B cell (primary cell): ENCODE measurements around the gene CC2D1B. TPM values are rescaled to one million over a fixed set of nuclear protein-coding genes. Genes with fewer than 3 reads are reported as not detected.

Experiments used
- ATAC-seq: fragments of 200-7000 bp; cut with Tn5 transposase; one replicate; pipeline ENCODE4 v1.10.0; 2021; ENCODE audit warnings: low read depth, mild to moderate bottlenecking, moderate number of reproducible peaks, moderate library complexity
- CTCF ChIA-PET: fragments of 350-600 bp; sonication (Branson Sonifier 250); formaldehyde crosslinking; loops from one replicate; lab custom pipeline; 2021; ENCODE audit warnings: antibody characterized with exemption, inconsistent platforms; lab: Charles Lee
- POLR2A ChIA-PET: fragments of 350-600 bp; sonication (Branson Sonifier 250); formaldehyde crosslinking; loops from one replicate; lab custom pipeline; 2021; ENCODE audit warnings: antibody characterized with exemption; lab: Charles Lee
- DNase-seq: peaks from one replicate; pipeline ENCODE4 v3.0.0; 2013
- H2AFZ ChIP-seq: 2 replicates; pipeline ENCODE4 v1.6.1; 2012; ENCODE audit warnings: mild to moderate bottlenecking, low read depth, low read length; ENCODE audit not compliant: insufficient read depth, poor library complexity, severe bottlenecking
- H3K27ac ChIP-seq, 2 donors: 1 replicate in 1 of 2; 2 replicates in 1 of 2; pipeline ENCODE4 v1.5.1; 2012 to 2013; ENCODE audit warnings: low read length in 2 of 2, mild to moderate bottlenecking in 2 of 2, moderate library complexity in 1 of 2
- H3K27me3 ChIP-seq, 4 experiments: fragments of 200-600 bp in 1 of 4; sonication (generic) in 1 of 4; replicated peaks in 1 of 4; 1 replicate in 2 of 4; 2 replicates in 2 of 4; pipeline versions ENCODE4 v1.6.1 to v1.7.0; 2013 to 2016; ENCODE audit warnings: low read length in 3 of 4, mild to moderate bottlenecking in 2 of 4, mixed read lengths in 1 of 4, moderate library complexity in 1 of 4; ENCODE audit not compliant: insufficient read depth in 4 of 4, control insufficient read depth in 3 of 4; ENCODE audit errors: control extremely low read depth in 1 of 4
- H3K36me3 ChIP-seq, 2 experiments: replicated peaks in 1 of 2; 1 replicate in 1 of 2; 2 replicates in 1 of 2; pipeline versions ENCODE4 v1.6.1 to v1.7.1; 2013; ENCODE audit warnings: low read length in 1 of 2; ENCODE audit not compliant: insufficient read depth in 2 of 2, control insufficient read depth in 1 of 2; ENCODE audit errors: control extremely low read depth in 1 of 2, extremely low read depth in 1 of 2
- H3K4me1 ChIP-seq, 2 donors: fragments of 200-600 bp in 1 of 2; sonication (generic) in 1 of 2; 1 replicate in 1 of 2; 2 replicates in 1 of 2; pipeline versions ENCODE4 v1.5.1 to v1.6.1; 2013 to 2017; ENCODE audit warnings: low read length in 2 of 2; ENCODE audit not compliant: control insufficient read depth in 2 of 2, insufficient read depth in 2 of 2
- H3K4me2 ChIP-seq: replicated peaks from 2 replicates; pipeline ENCODE3; 2012; ENCODE audit warnings: mild to moderate bottlenecking, low read depth, low read length; ENCODE audit not compliant: poor library complexity, severe bottlenecking
- H3K4me3 ChIP-seq, 5 experiments: fragments of 200-600 bp in 1 of 5; sonication (generic) in 1 of 5; 1 replicate in 3 of 5; 2 replicates in 2 of 5; pipeline versions ENCODE4 v1.5.1 to v1.7.0; 2011 to 2016; ENCODE audit warnings: low read length in 4 of 5, mild to moderate bottlenecking in 4 of 5, low read depth in 2 of 5, control low read depth in 1 of 5, moderate library complexity in 1 of 5; ENCODE audit not compliant: insufficient read depth in 1 of 5; ENCODE audit errors: control extremely low read depth in 1 of 5, extremely low read depth in 1 of 5
- H3K79me2 ChIP-seq: fragments of 200-600 bp; sonication (generic); one replicate; pipeline ENCODE4 v1.6.0; 2016; ENCODE audit warnings: low read length; ENCODE audit not compliant: control insufficient read depth, insufficient read depth
- H3K9ac ChIP-seq: fragments of 200-600 bp; sonication (generic); 2 replicates; pipeline ENCODE4 v1.6.1; 2017; ENCODE audit warnings: mild to moderate bottlenecking, low read length, moderate library complexity
- H3K9me3 ChIP-seq, 3 donors: one replicate each; pipeline versions ENCODE4 v1.6.1 to v1.7.1; 2013; ENCODE audit warnings: low read length in 2 of 3; ENCODE audit not compliant: control insufficient read depth in 2 of 3, insufficient read depth in 1 of 3; ENCODE audit errors: control extremely low read depth in 1 of 3
- H4K20me1 ChIP-seq: 2 replicates; pipeline ENCODE4 v1.6.0; 2012; ENCODE audit warnings: mild to moderate bottlenecking, low read length; ENCODE audit not compliant: insufficient read depth, control insufficient read depth, poor library complexity, severe bottlenecking
- H3K27ac Mint-ChIP-seq: one replicate; pipeline ENCODE4 v1.8.0; 2021; ENCODE audit warnings: mixed read lengths
- H3K27me3 Mint-ChIP-seq: one replicate; pipeline ENCODE4 v1.8.0; 2021; ENCODE audit warnings: mixed read lengths
- H3K4me1 Mint-ChIP-seq: one replicate; pipeline ENCODE4 v1.8.0; 2021; ENCODE audit warnings: mixed read lengths
- H3K4me3 Mint-ChIP-seq: one replicate; pipeline ENCODE4 v1.8.0; 2021; ENCODE audit warnings: mixed read lengths
- H3K9me3 Mint-ChIP-seq: one replicate; pipeline ENCODE4 v1.8.0; 2022; ENCODE audit warnings: mixed read lengths; ENCODE audit not compliant: insufficient read depth
- EZH2 ChIP-seq: IDR thresholded peaks from 2 replicates; pipeline ENCODE4 v1.6.1; 2012; ENCODE audit warnings: borderline replicate concordance, low read depth, mild to moderate bottlenecking, moderate library complexity, low read length; ENCODE audit not compliant: insufficient read depth, poor library complexity, severe bottlenecking
- WGBS: methylation state at CpG from one replicate; pipeline ENCODE4 v1.1.5; 2013; ENCODE audit warnings: missing lambda C conversion rate; ENCODE audit not compliant: insufficient coverage; 5-methylcytosine and 5-hydroxymethylcytosine counted together
- intact Hi-C: fragments of 100-400 bp; cut with micrococcal nuclease; formaldehyde crosslinking; loops from one replicate; pipeline ENCODE4 v1.10.0; 2022
- polyA plus RNA-seq: library from polyadenylated mRNA; depleted of rRNA; stranded (reverse); fragments of >200 nt; gene quantifications from 2 replicates; pipeline ENCODE4 v1.2.3, GENCODE V29; 2012
- total RNA-seq, 2 donors: library from RNA; stranded (reverse); fragments of 120-200 nt in 1 of 2; gene quantifications; 1 replicate in 1 of 2; 2 replicates in 1 of 2; pipeline versions ENCODE4 v1.2.3 to v1.2.4, GENCODE V29; 2013 to 2022
- TF ChIP-seq, protein P1 (sequence below): fragments of 200-600 bp; IDR thresholded peaks from one replicate; pipeline ENCODE4 v1.8.0; 2022; ENCODE audit warnings: antibody characterized with exemption, mild to moderate bottlenecking

The CC2D1B gene
- total and polyA plus RNA-seq, 2 donors (not counting 1 experiment from before 2014, with no cell fraction given), result 28.9 to 79.7 TPM

- no peaks in the 10 kb centered on the region for H3K4me1 ChIP-seq
- H3K27ac Mint-ChIP-seq, result no peak overlapping the region
- H4K20me1 ChIP-seq, result no peaks in the 10 kb centered on the region
- H3K27me3 ChIP-seq, result no peaks in the 10 kb centered on the region
- no peak overlapping the region for H3K4me2 ChIP-seq
- H3K79me2 ChIP-seq, result no peaks in the 10 kb centered on the region
- TF ChIP-seq, protein P1, sequence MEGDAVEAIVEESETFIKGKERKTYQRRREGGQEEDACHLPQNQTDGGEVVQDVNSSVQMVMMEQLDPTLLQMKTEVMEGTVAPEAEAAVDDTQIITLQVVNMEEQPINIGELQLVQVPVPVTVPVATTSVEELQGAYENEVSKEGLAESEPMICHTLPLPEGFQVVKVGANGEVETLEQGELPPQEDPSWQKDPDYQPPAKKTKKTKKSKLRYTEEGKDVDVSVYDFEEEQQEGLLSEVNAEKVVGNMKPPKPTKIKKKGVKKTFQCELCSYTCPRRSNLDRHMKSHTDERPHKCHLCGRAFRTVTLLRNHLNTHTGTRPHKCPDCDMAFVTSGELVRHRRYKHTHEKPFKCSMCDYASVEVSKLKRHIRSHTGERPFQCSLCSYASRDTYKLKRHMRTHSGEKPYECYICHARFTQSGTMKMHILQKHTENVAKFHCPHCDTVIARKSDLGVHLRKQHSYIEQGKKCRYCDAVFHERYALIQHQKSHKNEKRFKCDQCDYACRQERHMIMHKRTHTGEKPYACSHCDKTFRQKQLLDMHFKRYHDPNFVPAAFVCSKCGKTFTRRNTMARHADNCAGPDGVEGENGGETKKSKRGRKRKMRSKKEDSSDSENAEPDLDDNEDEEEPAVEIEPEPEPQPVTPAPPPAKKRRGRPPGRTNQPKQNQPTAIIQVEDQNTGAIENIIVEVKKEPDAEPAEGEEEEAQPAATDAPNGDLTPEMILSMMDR, result no peak
- TF ChIP-seq EZH2, result no peak
- no peaks in the 10 kb centered on the region for H3K9me3 ChIP-seq
- 86% methylated on average over 1 of the region's 1 CpG for WGBS
- H3K4me1 Mint-ChIP-seq, result no peaks in the 10 kb centered on the region
- intact Hi-C loops, result no loop called here
- ATAC-seq, result no peak
- no peak overlapping the region for H3K27ac ChIP-seq
- no peaks in the 10 kb centered on the region for H3K9me3 Mint-ChIP-seq
- no peak overlapping the region for H3K4me3 ChIP-seq
- no peaks in the 10 kb centered on the region for H3K36me3 ChIP-seq
- H3K4me3 Mint-ChIP-seq, result no peak overlapping the region
- POLR2A ChIA-PET, result no interaction called here
- H2AFZ ChIP-seq, result no peak overlapping the region
- no peak overlapping the region for H3K9ac ChIP-seq
- no peaks in the 10 kb centered on the region for H3K27me3 Mint-ChIP-seq
- no peak for DNase-seq
- CTCF ChIA-PET, result interaction anchor here (1.0 kb wide), 1 partner anchor 8 kb away, joined by 5 read pairs; no protein-coding TSS in a partner anchor
Observed at GRCh38 chr1:52332411-52332810, 33.6 kb downstream of the CC2D1B start.

DNA sequence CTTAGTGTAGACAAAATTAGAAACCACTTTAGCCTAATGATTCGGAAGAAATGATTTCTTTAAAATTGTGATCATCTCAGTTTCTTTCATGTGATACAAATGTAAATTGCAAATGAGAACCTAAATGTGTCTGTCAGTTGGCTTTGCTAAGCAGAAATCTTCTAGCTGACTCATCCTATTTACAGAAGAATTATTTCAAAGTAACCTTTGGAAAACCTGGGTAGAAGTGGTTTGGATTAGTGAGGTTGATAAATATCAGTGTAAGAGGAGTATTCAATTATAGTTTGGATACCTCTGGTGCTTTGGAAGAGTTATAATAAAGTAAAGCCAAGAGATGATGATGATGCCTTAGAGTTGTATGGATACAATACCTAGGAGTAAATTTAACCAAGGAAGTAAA, 37.4 kb downstream of the CC2D1B start:
- DNase-seq (no peak), ATAC-seq (no peak)
- no peaks in the 10 kb centered on the region for H3K36me3 ChIP-seq
- no peaks in the 10 kb centered on the region for H4K20me1 ChIP-seq
- POLR2A ChIA-PET, result no interaction called here
- no CpG with 5 or more reads among the region's 1 CpG for WGBS
- no peak overlapping the region for H3K27ac ChIP-seq
- intact Hi-C loops, result no loop called here
- H3K79me2 ChIP-seq, result no peaks in the 10 kb centered on the region
- H3K4me3 ChIP-seq, result no peak overlapping the region
- no peaks in the 10 kb centered on the region for H3K4me1 ChIP-seq
- H3K27me3 ChIP-seq, result no peaks in the 10 kb centered on the region
- Mint-ChIP-seq H3K4me1 (no peaks in the 10 kb centered on the region), H3K9me3 (no peaks in the 10 kb centered on the region), H3K27me3 (no peaks in the 10 kb centered on the region), H3K4me3 (no peak overlapping the region), H3K27ac (no peak overlapping the region)
- H3K9me3 ChIP-seq, result no peaks in the 10 kb centered on the region
- TF ChIP-seq EZH2, result no peak
- TF ChIP-seq, protein P1, result no peak
- CTCF ChIA-PET, result no interaction called here
- no peak overlapping the region for H2AFZ ChIP-seq
- H3K9ac ChIP-seq, result no peak overlapping the region
- H3K4me2 ChIP-seq, result no peak overlapping the region
